ENCODE results near the gene SERP1. TPM values are rescaled to one million over a fixed set of nuclear protein-coding genes. Genes with fewer than 3 reads are reported as not detected.

Gene SERP1
- total and polyA plus RNA-seq, 9 donors = 47.7 to 97.1 (median 67.5) TPM

- 88% methylated on average over 1 of the region's 3 CpGs for WGBS (ENCODE audit: insufficient coverage)
- Histone ChIP-seq H3K27ac (ENCODE audit: low read length) (no peak overlapping the region), H3K36me3 (ENCODE audit: control insufficient read depth, insufficient read depth, low read length) (peaks cover 2% of the 10 kb centered on the region), H3K27me3 (ENCODE audit: control insufficient read depth, insufficient read depth, low read length) (no peaks in the 10 kb centered on the region), H3K9me3 (replicated peaks; ENCODE audit: control insufficient read depth, low read depth, low read length) (no peaks in the 10 kb centered on the region), H3K4me3 (ENCODE audit: low read length) (no peak overlapping the region), H3K4me1 (ENCODE audit: control insufficient read depth, insufficient read depth, low read length) (peaks cover 2% of the 10 kb centered on the region)
- no peak for DNase-seq
Measured at GRCh38 chr3:150543128-150543527, 3.2 kb downstream of the SERP1 start.

- H3K36me3 ChIP-seq (ENCODE audit: control insufficient read depth, insufficient read depth, low read length) = peaks cover 2% of the 10 kb centered on the region
- no peak overlapping the region for H3K27ac ChIP-seq (ENCODE audit: low read length)
- no peaks in the 10 kb centered on the region for H3K9me3 ChIP-seq (replicated peaks; ENCODE audit: control insufficient read depth, low read depth, low read length)
- H3K4me1 ChIP-seq (ENCODE audit: control insufficient read depth, insufficient read depth, low read length) = no peaks in the 10 kb centered on the region
- no peak for DNase-seq
- no peaks in the 10 kb centered on the region for H3K27me3 ChIP-seq (ENCODE audit: control insufficient read depth, insufficient read depth, low read length)
- H3K4me3 ChIP-seq (ENCODE audit: low read length) = no peak overlapping the region
- no CpG with 5 or more reads among the region's 3 CpGs for WGBS (ENCODE audit: insufficient coverage)
Measured at GRCh38 chr3:150540991-150541390, 5.3 kb downstream of the SERP1 start.

- WGBS (ENCODE audit: insufficient coverage) = 100% methylated on average over 1 of the region's 2 CpGs
- H3K4me3 ChIP-seq (ENCODE audit: low read length) = no peak overlapping the region
- peaks cover 2% of the 10 kb centered on the region for H3K36me3 ChIP-seq (ENCODE audit: control insufficient read depth, insufficient read depth, low read length)
- no peak for DNase-seq
- H3K27me3 ChIP-seq (ENCODE audit: control insufficient read depth, insufficient read depth, low read length) = no peaks in the 10 kb centered on the region
- H3K27ac ChIP-seq (ENCODE audit: low read length) = no peak overlapping the region
- no peaks in the 10 kb centered on the region for H3K4me1 ChIP-seq (ENCODE audit: control insufficient read depth, insufficient read depth, low read length)
- no peaks in the 10 kb centered on the region for H3K9me3 ChIP-seq (replicated peaks; ENCODE audit: control insufficient read depth, low read depth, low read length)
Measured at GRCh38 chr3:150540297-150540696, 6.0 kb downstream of the SERP1 start.

- no peaks in the 10 kb centered on the region for H3K27me3 ChIP-seq (ENCODE audit: control insufficient read depth, insufficient read depth, low read length)
- peaks cover 2% of the 10 kb centered on the region for H3K36me3 ChIP-seq (ENCODE audit: control insufficient read depth, insufficient read depth, low read length)
- WGBS (ENCODE audit: insufficient coverage) = 73% methylated on average over 3 of the region's 10 CpGs
- H3K9me3 ChIP-seq (replicated peaks; ENCODE audit: control insufficient read depth, low read depth, low read length) = no peaks in the 10 kb centered on the region
- H3K4me1 ChIP-seq (ENCODE audit: control insufficient read depth, insufficient read depth, low read length) = no peaks in the 10 kb centered on the region
- no peak overlapping the region for H3K27ac ChIP-seq (ENCODE audit: low read length)
- no peak for DNase-seq
- H3K4me3 ChIP-seq (ENCODE audit: low read length) = no peak overlapping the region
Measured at GRCh38 chr3:150538324-150539208, 7.7 kb downstream of the SERP1 start.

- DNase-seq = no peak
- no peak overlapping the region for H3K4me3 ChIP-seq (ENCODE audit: low read length)
- 67% methylated on average over 3 of the region's 4 CpGs for WGBS (ENCODE audit: insufficient coverage)
- no peaks in the 10 kb centered on the region for H3K4me1 ChIP-seq (ENCODE audit: control insufficient read depth, insufficient read depth, low read length)
- no peaks in the 10 kb centered on the region for H3K36me3 ChIP-seq (ENCODE audit: control insufficient read depth, insufficient read depth, low read length)
- no peaks in the 10 kb centered on the region for H3K9me3 ChIP-seq (replicated peaks; ENCODE audit: control insufficient read depth, low read depth, low read length)
- H3K27ac ChIP-seq (ENCODE audit: low read length) = no peak overlapping the region
- no peaks in the 10 kb centered on the region for H3K27me3 ChIP-seq (ENCODE audit: control insufficient read depth, insufficient read depth, low read length)
Measured at GRCh38 chr3:150535204-150535603, 11.1 kb downstream of the SERP1 start.

- H3K4me3 ChIP-seq (ENCODE audit: low read length) = no peak overlapping the region
- H3K9me3 ChIP-seq (replicated peaks; ENCODE audit: control insufficient read depth, low read depth, low read length) = no peaks in the 10 kb centered on the region
- no peaks in the 10 kb centered on the region for H3K4me1 ChIP-seq (ENCODE audit: control insufficient read depth, insufficient read depth, low read length)
- DNase-seq = no peak
- no peaks in the 10 kb centered on the region for H3K36me3 ChIP-seq (ENCODE audit: control insufficient read depth, insufficient read depth, low read length)
- no peak overlapping the region for H3K27ac ChIP-seq (ENCODE audit: low read length)
- H3K27me3 ChIP-seq (ENCODE audit: control insufficient read depth, insufficient read depth, low read length) = no peaks in the 10 kb centered on the region
Measured at GRCh38 chr3:150531775-150532174, 14.5 kb downstream of the SERP1 start.

GRCh38 chr3:150528354-150528797 lies 17.9 kb downstream of the SERP1 start:
- DNase-seq = peak; percentile 40
- Histone ChIP-seq H3K9me3 (replicated peaks; ENCODE audit: control insufficient read depth, low read depth, low read length) (no peaks in the 10 kb centered on the region), H3K4me3 (ENCODE audit: low read length) (no peak overlapping the region), H3K27ac (ENCODE audit: low read length) (no peak overlapping the region), H3K36me3 (ENCODE audit: control insufficient read depth, insufficient read depth, low read length) (no peaks in the 10 kb centered on the region), H3K27me3 (ENCODE audit: control insufficient read depth, insufficient read depth, low read length) (no peaks in the 10 kb centered on the region), H3K4me1 (ENCODE audit: control insufficient read depth, insufficient read depth, low read length) (no peaks in the 10 kb centered on the region)
- no CpG with 5 or more reads among the region's 2 CpGs for WGBS (ENCODE audit: insufficient coverage)

- no peaks in the 10 kb centered on the region for H3K9me3 ChIP-seq (replicated peaks; ENCODE audit: control insufficient read depth, low read depth, low read length)
- no CpG with 5 or more reads among the region's 10 CpGs for WGBS (ENCODE audit: insufficient coverage)
- H3K27ac ChIP-seq (ENCODE audit: low read length) = no peak overlapping the region
- H3K4me1 ChIP-seq (ENCODE audit: control insufficient read depth, insufficient read depth, low read length) = no peaks in the 10 kb centered on the region
- H3K4me3 ChIP-seq (ENCODE audit: low read length) = no peak overlapping the region
- H3K27me3 ChIP-seq (ENCODE audit: control insufficient read depth, insufficient read depth, low read length) = no peaks in the 10 kb centered on the region
- peak; percentile 36 for DNase-seq
- no peaks in the 10 kb centered on the region for H3K36me3 ChIP-seq (ENCODE audit: control insufficient read depth, insufficient read depth, low read length)
Measured at GRCh38 chr3:150527464-150528255, 18.6 kb downstream of the SERP1 start.

- H3K36me3 ChIP-seq (ENCODE audit: control insufficient read depth, insufficient read depth, low read length) = no peaks in the 10 kb centered on the region
- no peak for DNase-seq
- WGBS (ENCODE audit: insufficient coverage) = 55% methylated on average over 1 of the region's 2 CpGs
Measured at GRCh38 chr3:150523538-150523937, 22.8 kb downstream of the SERP1 start.

GRCh38 chr3:150521463-150521862 lies 24.8 kb downstream of the SERP1 start:
- Histone ChIP-seq H3K4me3 (ENCODE audit: low read length) (no peak overlapping the region), H3K27me3 (ENCODE audit: control insufficient read depth, insufficient read depth, low read length) (no peaks in the 10 kb centered on the region), H3K27ac (ENCODE audit: low read length) (no peak overlapping the region), H3K9me3 (replicated peaks; ENCODE audit: control insufficient read depth, low read depth, low read length) (no peaks in the 10 kb centered on the region), H3K36me3 (ENCODE audit: control insufficient read depth, insufficient read depth, low read length) (no peaks in the 10 kb centered on the region), H3K4me1 (ENCODE audit: control insufficient read depth, insufficient read depth, low read length) (no peaks in the 10 kb centered on the region)
- DNase-seq = peak; percentile 36
- 17% methylated on average over 1 of the region's 2 CpGs for WGBS (ENCODE audit: insufficient coverage)

More at GRCh38 chr3:150523538-150523937, 22.8 kb downstream of the SERP1 start:
- Histone ChIP-seq H3K27me3 (ENCODE audit: control insufficient read depth, insufficient read depth, low read length) (no peaks in the 10 kb centered on the region), H3K9me3 (replicated peaks; ENCODE audit: control insufficient read depth, low read depth, low read length) (no peaks in the 10 kb centered on the region), H3K4me3 (ENCODE audit: low read length) (no peak overlapping the region), H3K4me1 (ENCODE audit: control insufficient read depth, insufficient read depth, low read length) (no peaks in the 10 kb centered on the region), H3K27ac (ENCODE audit: low read length) (no peak overlapping the region)

All from muscle of leg (tissue), 11 donors.